Rectal smooth muscle tissue (tissue), 1 donor: ENCODE measurements around the gene TMEM222.

Source experiments
- H3K27ac ChIP-seq: one replicate; pipeline ENCODE4 v1.7.0; 2013; ENCODE audit warnings: low read depth, low read length, inconsistent platforms
- H3K27me3 ChIP-seq: one replicate; pipeline ENCODE4 v1.7.0; 2013; ENCODE audit warnings: low read length; ENCODE audit not compliant: control insufficient read depth, insufficient read depth
- H3K36me3 ChIP-seq: one replicate; pipeline ENCODE4 v1.7.0; 2013; ENCODE audit warnings: low read length; ENCODE audit not compliant: control insufficient read depth, insufficient read depth
- H3K4me1 ChIP-seq: one replicate; pipeline ENCODE4 v1.7.0; 2013; ENCODE audit warnings: low read length; ENCODE audit not compliant: control insufficient read depth, insufficient read depth
- H3K4me3 ChIP-seq: one replicate; pipeline ENCODE4 v1.7.0; 2013; ENCODE audit warnings: low read length
- H3K9ac ChIP-seq: one replicate; pipeline ENCODE4 v1.7.0; 2013; ENCODE audit warnings: low read length

TMEM222 gene

GRCh38 chr1:27358038-27358927, 36.3 kb downstream of the TMEM222 start:
- Histone ChIP-seq H3K27me3 (no peaks in the 10 kb centered on the region), H3K9ac (no peak overlapping the region), H3K4me1 (no peaks in the 10 kb centered on the region), H3K27ac (no peak overlapping the region), H3K36me3 (peaks cover 7% of the 10 kb centered on the region), H3K4me3 (peak overlapping the region; percentile 55)

GRCh38 chr1:27358928-27359313, 37.0 kb downstream of the TMEM222 start:
- no peak overlapping the region for H3K27ac ChIP-seq
- H3K4me3 ChIP-seq, result no peak overlapping the region
- no peaks in the 10 kb centered on the region for H3K4me1 ChIP-seq
- H3K27me3 ChIP-seq, result no peaks in the 10 kb centered on the region
- peaks cover 9% of the 10 kb centered on the region for H3K36me3 ChIP-seq
- H3K9ac ChIP-seq, result no peak overlapping the region

DNA sequence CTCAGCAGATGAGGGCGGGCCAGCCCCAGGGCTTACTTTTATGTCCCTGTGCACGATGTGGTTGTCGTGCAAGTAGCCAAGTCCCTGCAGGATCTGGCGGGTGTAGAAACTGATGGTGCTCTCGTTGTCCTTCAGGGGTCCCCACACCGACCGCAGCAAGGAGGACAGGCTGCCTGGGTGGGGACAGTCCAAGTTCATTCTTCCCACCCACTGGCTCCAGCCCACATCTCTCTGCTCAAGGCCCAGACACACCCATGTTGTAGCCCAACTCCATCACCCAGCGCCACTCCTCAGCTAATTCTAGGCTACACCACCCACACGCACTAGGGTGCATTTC, 37.8 kb downstream of the TMEM222 start:
- peaks cover 9% of the 10 kb centered on the region for H3K36me3 ChIP-seq
- no peak overlapping the region for H3K9ac ChIP-seq
- peak overlapping the region; percentile 36 for H3K4me3 ChIP-seq
- peaks cover 2% of the 10 kb centered on the region for H3K4me1 ChIP-seq
- no peaks in the 10 kb centered on the region for H3K27me3 ChIP-seq
- no peak overlapping the region for H3K27ac ChIP-seq

- peaks cover 9% of the 10 kb centered on the region for H3K36me3 ChIP-seq
- no peak overlapping the region for H3K27ac ChIP-seq
- peaks cover 7% of the 10 kb centered on the region for H3K4me1 ChIP-seq
- peak overlapping the region; percentile 45 for H3K4me3 ChIP-seq
- no peak overlapping the region for H3K9ac ChIP-seq
- no peaks in the 10 kb centered on the region for H3K27me3 ChIP-seq
These were observed 38.4 kb downstream of the TMEM222 start for GRCh38 chr1:27360159-27361043.

DNA sequence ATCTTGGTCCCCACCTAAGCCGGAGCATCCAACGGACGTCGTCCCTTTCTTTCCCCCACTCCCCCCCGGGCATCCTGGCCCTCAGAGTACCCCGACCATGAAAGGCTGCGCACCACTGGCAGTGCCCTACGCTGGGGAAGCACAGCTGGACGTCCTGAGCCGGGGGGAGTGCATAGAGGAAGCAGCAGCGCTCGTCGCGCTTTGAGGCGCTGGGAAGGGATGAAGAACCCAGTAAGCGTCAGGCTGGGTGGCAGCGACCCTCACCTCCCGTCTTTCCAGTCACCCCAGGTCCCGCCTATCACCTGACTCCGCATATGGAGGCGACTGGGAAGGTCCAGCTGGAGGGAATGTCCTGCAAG, 39.1 kb downstream of the TMEM222 start:
- Histone ChIP-seq H3K4me3 (no peak overlapping the region), H3K36me3 (peaks cover 5% of the 10 kb centered on the region), H3K4me1 (peaks cover 7% of the 10 kb centered on the region), H3K27me3 (no peaks in the 10 kb centered on the region), H3K9ac (no peak overlapping the region), H3K27ac (no peak overlapping the region)

- no peak overlapping the region for H3K4me3 ChIP-seq
- H3K27me3 ChIP-seq, result no peaks in the 10 kb centered on the region
- H3K27ac ChIP-seq, result no peak overlapping the region
- peaks cover 7% of the 10 kb centered on the region for H3K4me1 ChIP-seq
- H3K9ac ChIP-seq, result no peak overlapping the region
- peaks cover 5% of the 10 kb centered on the region for H3K36me3 ChIP-seq
These were observed 39.6 kb downstream of the TMEM222 start for GRCh38 chr1:27361553-27361952.

GRCh38 chr1:27363766-27364695, 42.1 kb downstream of the TMEM222 start:
- Histone ChIP-seq H3K27ac (no peak overlapping the region), H3K27me3 (no peaks in the 10 kb centered on the region), H3K4me3 (peak overlapping the region; percentile 37), H3K9ac (peak overlapping the region; percentile 8), H3K4me1 (peaks cover 12% of the 10 kb centered on the region), H3K36me3 (peaks cover 3% of the 10 kb centered on the region)

GRCh38 chr1:27364696-27365371, 42.9 kb downstream of the TMEM222 start:
- Histone ChIP-seq H3K4me3 (peak overlapping the region; percentile 37), H3K27me3 (no peaks in the 10 kb centered on the region), H3K27ac (peak overlapping the region; percentile 92), H3K36me3 (peaks cover 3% of the 10 kb centered on the region), H3K4me1 (peaks cover 12% of the 10 kb centered on the region), H3K9ac (no peak overlapping the region)

- peaks cover 12% of the 10 kb centered on the region for H3K4me1 ChIP-seq
- H3K27ac ChIP-seq, result peak overlapping the region; percentile 92
- no peaks in the 10 kb centered on the region for H3K27me3 ChIP-seq
- H3K4me3 ChIP-seq, result peak overlapping the region; percentile 60
- peaks cover 3% of the 10 kb centered on the region for H3K36me3 ChIP-seq
- H3K9ac ChIP-seq, result no peak overlapping the region
These were observed 43.6 kb downstream of the TMEM222 start for GRCh38 chr1:27365372-27366112.

- Histone ChIP-seq H3K27ac (peak overlapping the region; percentile 92), H3K9ac (no peak overlapping the region), H3K27me3 (no peaks in the 10 kb centered on the region), H3K4me1 (peaks cover 12% of the 10 kb centered on the region), H3K36me3 (peaks cover 3% of the 10 kb centered on the region), H3K4me3 (peak overlapping the region; percentile 60)
These were observed 44.1 kb downstream of the TMEM222 start for GRCh38 chr1:27366113-27366410.

GRCh38 chr1:27366411-27367159, 44.6 kb downstream of the TMEM222 start, which contains the start of gene MAP3K6:
Gene MAP3K6 (minus strand): TSS chr1:27366961. CDS start chr1:27366597, 364 bp downstream.
- peak within 1 kb of the TSS; percentile 92 for H3K27ac ChIP-seq
- peaks cover 3% of the 10 kb centered on the region for H3K36me3 ChIP-seq
- peak within 1 kb of the TSS; percentile 32 for H3K9ac ChIP-seq
- H3K27me3 ChIP-seq, result no peaks in the 10 kb centered on the region
- H3K4me3 ChIP-seq, result peak within 1 kb of the TSS; percentile 60
- peaks cover 12% of the 10 kb centered on the region for H3K4me1 ChIP-seq
